ENCODE measurements around the gene BBS10. TPM values are rescaled to one million over a fixed set of nuclear protein-coding genes. Genes with fewer than 3 reads are reported as not detected.

The BBS10 gene
- 7.4 and 11.5 TPM in 2 replicates for total RNA-seq (2016; rRNA removed; fragmentation: Illumina TruSeq; extraction: Trizol)
- 0.79 and 0.91 TPM in 2 replicates for total RNA-seq (2016; cell fraction: cytosol; rRNA removed; fragmentation: Illumina TruSeq; extraction: Trizol; ENCODE audit: low read depth)
- 8.2 and 11.6 TPM in 2 replicates for total RNA-seq (2016; cell fraction: insoluble cytoplasmic fraction; rRNA removed; fragmentation: Illumina TruSeq; extraction: Trizol)
- 3.6 and 4.9 TPM in 2 replicates for total RNA-seq (2016; cell fraction: membrane; rRNA removed; fragmentation: Illumina TruSeq; extraction: Trizol)
- 6.6 and 8.6 TPM in 2 replicates for total RNA-seq (2016; cell fraction: nucleus; rRNA removed; fragmentation: Illumina TruSeq; extraction: Trizol)
- 4.5 and 4.9 TPM in 2 replicates for polyA plus RNA-seq (2011; rRNA removed)
- polyA plus RNA-seq (2011; cell fraction: cytosol; rRNA removed) = 1.6 and 3.0 TPM in 2 replicates
- polyA plus RNA-seq (2011; cell fraction: nucleus; rRNA removed) = 1.5 and 2.6 TPM in 2 replicates
- 5.6 and 5.8 TPM in 2 replicates for polyA plus RNA-seq (2012)
- polyA plus RNA-seq (2016; cell fraction: cytosol; fragmentation: Illumina TruSeq; extraction: Trizol; ENCODE audit: low read depth) = 0.46 and 0.57 TPM in 2 replicates
- polyA plus RNA-seq (2016; cell fraction: insoluble cytoplasmic fraction; fragmentation: Illumina TruSeq; extraction: Trizol; ENCODE audit: low read depth) = 9.0 and 11.2 TPM in 2 replicates
- polyA plus RNA-seq (2016; cell fraction: membrane; fragmentation: Illumina TruSeq; extraction: Trizol; ENCODE audit: low read depth) = 1.5 and 2.4 TPM in 2 replicates
- polyA plus RNA-seq (2016; cell fraction: nucleus; fragmentation: Illumina TruSeq; extraction: Trizol; ENCODE audit: insufficient read depth, low read depth) = 9.2 and 9.4 TPM in 2 replicates
- polyA minus RNA-seq (2011; rRNA and poly(A)+ RNA removed; ENCODE audit: low replicate concordance) = 1.4 and 2.2 TPM in 2 replicates
- polyA minus RNA-seq (2011; cell fraction: cytosol; rRNA and poly(A)+ RNA removed) = 4.0 and 5.0 TPM in 2 replicates
- polyA minus RNA-seq (2011; cell fraction: nucleus; rRNA and poly(A)+ RNA removed) = 7.1 and 8.7 TPM in 2 replicates
- Bru-seq, nascent RNA = percentile 86 among the genes with signal in this experiment
- percentile 92 among the genes with signal in this experiment for BruChase-seq, experiment 1, labeled RNA remaining after a 6-hour chase
- BruChase-seq, experiment 2, labeled RNA remaining after a 2-hour chase = percentile 94 among the genes with signal in this experiment
- long read RNA-seq, experiment 1, partial matches to known transcripts = 0 of 1 reads
- long read RNA-seq, experiment 1, other reads (novel, unspliced or antisense) = 0 of 1 reads
- long read RNA-seq, experiment 2, partial matches to known transcripts = 0 of 8 reads
- long read RNA-seq, experiment 2, other reads (novel, unspliced or antisense) = 8 of 8 reads

- ChIA-PET CTCF (ENCODE audit: low intra/inter-chr PET ratio, low total read pairs) (no interaction called here), POLR2A (interaction anchor here (1.0 to 2.3 kb wide), 7 partner anchors 9 to 837 kb away, joined by 3 to 11 read pairs (median 4); partner anchors contain the start of genes KRR1 and PHLDA1)
- TSS peak; percentile 99 for BruUV-seq (replicated peaks)
- intact Hi-C loops (cut with micrococcal nuclease; ENCODE audit: unreplicated experiment) = loop anchor here (1.0 to 10.0 kb wide), 3 partner anchors 107 to 863 kb away; partner anchors contain the start of genes GLIPR1 and NAP1L1
- 10% methylated on average over 25 of the region's 49 CpGs for WGBS (ENCODE audit: low lambda C conversion rate)
- Histone ChIP-seq H3K4me2 (ENCODE audit: low read depth, low read length) (peak within 1 kb of the TSS; percentile 88), H3K27me3 (ENCODE audit: control insufficient read depth in 1 of 2, insufficient read depth in 2 of 2, low read length in 2 of 2) (no peaks in the 10 kb centered on the region; a peak in 1 of 5 replicates), H3K36me3 (replicated peaks in 1 of 2; ENCODE audit: control insufficient read depth in 1 of 2, insufficient read depth in 2 of 2, low read length in 2 of 2) (no peaks in the 10 kb centered on the region; a peak in 1 of 5 replicates), H3K4me3 (replicated peaks in 1 of 3; ENCODE audit: insufficient read depth in 1 of 3, low read depth in 2 of 3, low read length in 3 of 3) (peak within 1 kb of the TSS; percentile 73 to 93 (median 92)), H3K9me3 (ENCODE audit: low read length) (no peaks in the 10 kb centered on the region), H3K27ac (ENCODE audit: extremely low read length, insufficient read depth, low read length) (peak within 1 kb of the TSS; percentile 80), H3K79me2 (ENCODE audit: insufficient read depth, low read length) (peaks cover 4% of the 10 kb centered on the region), H4K20me1 (ENCODE audit: insufficient read depth, low read length) (no peaks in the 10 kb centered on the region), H3K9ac (ENCODE audit: insufficient read depth, low read depth, low read length) (peak within 1 kb of the TSS; percentile 81), H2AFZ (ENCODE audit: low read length) (peak within 1 kb of the TSS; percentile 75), H3K4me1 (ENCODE audit: insufficient read depth, low read length) (peaks cover 19% of the 10 kb centered on the region)
- peak; percentile 86 for DNase-seq (ENCODE audit: low spot score)
- peak; percentile 99 for ATAC-seq
- in situ Hi-C loops (cut with HindIII; ENCODE audit: extremely low pct_ligation_motif_present, low pct_unique_long_range_greater_than_20kb) = loop anchor here (10.0 kb wide), 1 partner anchor 833 kb away; the partner anchor contains the start of gene KRR1
- peak; percentile 36 for FAIRE-seq
- TF ChIP-seq RFX5 (IDR thresholded peaks at IDR 0.05; ENCODE audit: low read depth, low read length) (no peak), ZNF251 (CRISPR knock-in tag; IDR thresholded peaks at IDR 0.05) (no peak), ZNF646 (CRISPR knock-in tag; IDR thresholded peaks at IDR 0.05) (no peak), MEIS2 (CRISPR knock-in tag; IDR thresholded peaks at IDR 0.05) (no peak), HMG20A (CRISPR knock-in tag; IDR thresholded peaks at IDR 0.05; ENCODE audit: borderline replicate concordance) (no peak), MATR3 (CRISPR knock-in tag; IDR thresholded peaks at IDR 0.05) (no peak), ZGPAT (CRISPR knock-in tag; IDR thresholded peaks at IDR 0.05) (peak; percentile 81), ZNF329 (CRISPR knock-in tag; IDR thresholded peaks at IDR 0.05; ENCODE audit: low read depth) (no peak), KLF15 (CRISPR knock-in tag; IDR thresholded peaks at IDR 0.05; ENCODE audit: borderline replicate concordance) (peak; percentile 77; the same call in 1 of the 2 replicates), ZNF850 (CRISPR knock-in tag; conservative IDR thresholded peaks at IDR 0.05) (no peak)
Observed at GRCh38 chr12:76348079-76348901, at the start of gene BBS10. BBS10 (minus strand) TSS chr12:76348415; CDS start chr12:76348358, 57 bp downstream.

All from HepG2 (cell line).